Spleen (tissue), 11 donors: ENCODE results near the gene CD8A. TPM values are rescaled to one million over a fixed set of nuclear protein-coding genes. Genes with fewer than 3 reads are reported as not detected.
A peak's percentile ranks its signal among the peaks of the same experiment; 100 is the strongest.

Experiments
- DNase-seq: peaks from one replicate; pipeline ENCODE4 v3.0.0-alpha.2; 2020
- H3K27ac ChIP-seq, 8 donors: fragments of 200-600 bp; sonication (generic) in 7 of 8; 1 replicate in 4 of 8; 2 replicates in 4 of 8; pipeline versions ENCODE4 v1.5.0 to v1.8.0; 2016 to 2021; ENCODE audit warnings: inconsistent platforms in 4 of 8, mild to moderate bottlenecking in 4 of 8, moderate library complexity in 1 of 8
- H3K27me3 ChIP-seq, 7 donors: fragments of 200-600 bp; sonication (generic) in 6 of 7; replicated peaks in 1 of 7; 1 replicate in 4 of 7; 2 replicates in 3 of 7; pipeline versions ENCODE4 v1.5.0 to v1.8.0; 2016 to 2021; ENCODE audit warnings: inconsistent platforms in 3 of 7, mild to moderate bottlenecking in 1 of 7
- H3K36me3 ChIP-seq, 6 donors: fragments of 200-600 bp; sonication (generic) in 5 of 6; 1 replicate in 4 of 6; 2 replicates in 2 of 6; pipeline versions ENCODE4 v1.5.0 to v1.8.0; 2016 to 2021; ENCODE audit warnings: inconsistent platforms in 2 of 6
- H3K4me1 ChIP-seq, 6 donors: fragments of 200-600 bp; sonication (generic) in 5 of 6; 1 replicate in 3 of 6; 2 replicates in 3 of 6; pipeline versions ENCODE4 v1.5.0 to v1.8.0; 2016 to 2021; ENCODE audit warnings: inconsistent platforms in 3 of 6
- H3K4me3 ChIP-seq, 8 donors: fragments of 200-600 bp; sonication (generic) in 7 of 8; 1 replicate in 4 of 8; 2 replicates in 4 of 8; pipeline versions ENCODE4 v1.5.0 to v1.8.0; 2016 to 2021; ENCODE audit warnings: inconsistent platforms in 4 of 8, mild to moderate bottlenecking in 4 of 8, moderate library complexity in 2 of 8
- H3K9me3 ChIP-seq, 8 donors: fragments of 200-600 bp; sonication (generic) in 7 of 8; 1 replicate in 4 of 8; 2 replicates in 4 of 8; pipeline versions ENCODE4 v1.5.0 to v1.8.0; 2016 to 2021; ENCODE audit warnings: inconsistent platforms in 4 of 8
- CTCF ChIP-seq, 11 experiments: fragments of 200-600 bp in 7 of 11; fragments of 450-650 bp in 4 of 11; sonication (generic) in 4 of 11; IDR thresholded peaks in 8 of 11; conservative IDR thresholded peaks in 3 of 11; 1 replicate in 7 of 11; 2 replicates in 4 of 11; pipeline versions ENCODE4 v1.4.0 to v1.8.0; 2016 to 2021; ENCODE audit warnings: antibody characterized with exemption in 11 of 11, inconsistent platforms in 4 of 11, mild to moderate bottlenecking in 1 of 11
- POLR2A ChIP-seq, 3 donors: fragments of 450-650 bp; IDR thresholded peaks; one replicate each; pipeline ENCODE4 v1.5.1; 2017; ENCODE audit warnings: antibody characterized with exemption in 3 of 3, mild to moderate bottlenecking in 1 of 3
- POLR2AphosphoS5 ChIP-seq, 3 donors: sonication (generic); formaldehyde crosslinking; IDR thresholded peaks; one replicate each; pipeline ENCODE4 v1.5.1; 2017; ENCODE audit warnings: antibody characterized with exemption in 3 of 3
- WGBS, 5 donors: extraction: QIAGEN DNeasy Blood & Tissue Kit in 3 of 5; methylation state at CpG; one replicate each; pipeline versions ENCODE4 v1.1.5 to v1.1.7; 2013 to 2018; 5-methylcytosine and 5-hydroxymethylcytosine counted together
- intact Hi-C: fragments of 100-400 bp; cut with DNase I; formaldehyde crosslinking; loops from one replicate; pipeline ENCODE4 v1.15.0; 2023; ENCODE audit warnings: low total_unique reads
- polyA plus RNA-seq, 3 donors: library from polyadenylated mRNA; stranded (reverse); fragments of 200-250 nt; gene quantifications; one replicate each; pipeline ENCODE4 v1.2.1, GENCODE V29; 2013
- total RNA-seq, 7 donors: library from RNA; depleted of rRNA in 3 of 7; stranded (reverse); fragments of >200 nt in 3 of 7; fragmentation: NEBNext Ultra II Directional in 4 of 7; extraction: Animal tissue kit (Norgen Biotek cat#: 25700) in 4 of 7; gene quantifications; one replicate each; pipeline versions ENCODE4 v1.1.0 to v1.2.1, GENCODE V29; 2016 to 2021
- donor health status: healthy with polysubstance abuse.
- donor health status: DM: no; HTN: no; CAD: no; lungs with moderate emphysema.
- donor health status: DM: no; HTN: no; CAD: no.
- donor health status: Bipolar disorder and iron deficiency.
- donor health status: healthy.
- donor health status: DM: no; HTN: no; CAD: no.
- donor health status: DM: yes; HTN: yes; CAD: no.

Gene CD8A
- total and polyA plus RNA-seq, 10 donors, result 14.2 to 182 (median 95.8) TPM

- no peaks in the 10 kb centered on the region for H3K36me3 ChIP-seq
- peak overlapping the region in 5 of 8 donors; percentile 5 to 62 (median 26) for H3K4me3 ChIP-seq
- no peak for DNase-seq
- peak overlapping the region in 5 of 8 donors; percentile 38 to 82 (median 63) for H3K27ac ChIP-seq
- intact Hi-C loops, result no loop called here
- no peaks in the 10 kb centered on the region for H3K4me1 ChIP-seq
- peaks cover 0 to 22% (median 15%) of the 10 kb centered on the region in 8 donors for H3K9me3 ChIP-seq
- TF ChIP-seq POLR2AphosphoS5 (IDR thresholded peaks at IDR 0.05) (no peak), CTCF (IDR thresholded peaks at IDR 0.05 in 8 of 11, conservative IDR thresholded peaks at IDR 0.05 in 3 of 11) (no peak), POLR2A (IDR thresholded peaks at IDR 0.05) (no peak)
- WGBS, 5 donors, result 77 to 86% (median 83%) methylated on average over 11 of the region's 11 CpGs
- peaks cover 0 to 5% (median 0%) of the 10 kb centered on the region in 7 donors for H3K27me3 ChIP-seq
Measured at GRCh38 chr2:86825036-86825692, 34.5 kb upstream of the CD8A start.

GRCh38 chr2:86822668-86823345 lies 32.1 kb upstream of the CD8A start:
- intact Hi-C loops, result no loop called here
- no peaks in the 10 kb centered on the region for H3K4me1 ChIP-seq
- no peak for DNase-seq
- peak overlapping the region in 3 of 8 donors; percentile 20 to 82 (median 72) for H3K27ac ChIP-seq
- peaks cover 0 to 5% (median 0%) of the 10 kb centered on the region in 7 donors for H3K27me3 ChIP-seq
- 74 to 85% (median 81%) methylated on average over 3 of the region's 3 CpGs for WGBS, 5 donors
- no peak for TF ChIP-seq POLR2AphosphoS5 (IDR thresholded peaks at IDR 0.05)
- no peak for TF ChIP-seq CTCF (IDR thresholded peaks at IDR 0.05 in 8 of 11, conservative IDR thresholded peaks at IDR 0.05 in 3 of 11)
- no peak for TF ChIP-seq POLR2A (IDR thresholded peaks at IDR 0.05)
- H3K4me3 ChIP-seq, result peak overlapping the region in 1 of 8 donors; percentile 62
- H3K9me3 ChIP-seq, result peaks cover 0 to 22% (median 15%) of the 10 kb centered on the region in 8 donors
- no peaks in the 10 kb centered on the region for H3K36me3 ChIP-seq

GRCh38 chr2:86821842-86822241 lies 31.1 kb upstream of the CD8A start:
- Histone ChIP-seq H3K27me3 (peaks cover 0 to 5% (median 0%) of the 10 kb centered on the region in 7 donors), H3K27ac (peak overlapping the region in 5 of 8 donors; percentile 1 to 55 (median 38)), H3K36me3 (no peaks in the 10 kb centered on the region), H3K4me3 (peak overlapping the region in 1 of 8 donors; percentile 28), H3K4me1 (no peaks in the 10 kb centered on the region), H3K9me3 (peaks cover 0 to 22% (median 15%) of the 10 kb centered on the region in 8 donors)
- 85 to 92% (median 90%) methylated on average over 6 of the region's 6 CpGs for WGBS, 5 donors
- DNase-seq, result no peak
- TF ChIP-seq CTCF (IDR thresholded peaks at IDR 0.05 in 8 of 11, conservative IDR thresholded peaks at IDR 0.05 in 3 of 11), result no peak
- TF ChIP-seq POLR2AphosphoS5 (IDR thresholded peaks at IDR 0.05), result no peak
- no peak for TF ChIP-seq POLR2A (IDR thresholded peaks at IDR 0.05)
- intact Hi-C loops, result no loop called here

- 83 to 94% (median 88%) methylated on average over 13 of the region's 13 CpGs for WGBS, 5 donors
- H3K36me3 ChIP-seq, result no peaks in the 10 kb centered on the region
- peaks cover 0 to 22% (median 15%) of the 10 kb centered on the region in 8 donors for H3K9me3 ChIP-seq
- H3K27ac ChIP-seq, result peak overlapping the region in 6 of 8 donors; percentile 1 to 55 (median 32)
- H3K4me1 ChIP-seq, result no peaks in the 10 kb centered on the region
- H3K4me3 ChIP-seq, result peak overlapping the region in 1 of 8 donors; percentile 28
- DNase-seq, result no peak
- no peak for TF ChIP-seq CTCF (IDR thresholded peaks at IDR 0.05 in 8 of 11, conservative IDR thresholded peaks at IDR 0.05 in 3 of 11)
- TF ChIP-seq POLR2AphosphoS5 (IDR thresholded peaks at IDR 0.05), result no peak
- no peak for TF ChIP-seq POLR2A (IDR thresholded peaks at IDR 0.05)
- peaks cover 0 to 5% (median 0%) of the 10 kb centered on the region in 7 donors for H3K27me3 ChIP-seq
- intact Hi-C loops, result no loop called here
Measured at GRCh38 chr2:86821306-86821705, 30.6 kb upstream of the CD8A start.
